Right lobe of liver (tissue), 6 donors: ENCODE measurements around the gene PRAC1. TPM values are rescaled to one million over a fixed set of nuclear protein-coding genes. Genes with fewer than 3 reads are reported as not detected.

Experiments used
- ATAC-seq, 4 donors: fragments of 200-7000 bp; cut with Tn5 transposase; one replicate each; pipeline ENCODE4 v1.9.1; 2020; ENCODE audit warnings: mild to moderate bottlenecking in 4 of 4, moderate library complexity in 4 of 4
- DNase-seq, 3 donors: peaks; one replicate each; pipeline ENCODE4 v3.0.0-alpha.2; 2020
- H3K27ac ChIP-seq, 3 donors: fragments of 200-600 bp; one replicate each; pipeline ENCODE4 v1.8.0; 2022
- H3K27me3 ChIP-seq, 2 donors: fragments of 200-600 bp; one replicate each; pipeline ENCODE4 v1.8.0; 2022
- H3K36me3 ChIP-seq, 4 donors: fragments of 200-600 bp; sonication (generic) in 1 of 4; one replicate each; pipeline versions ENCODE4 v1.5.1 to v1.8.0; 2017 to 2022; ENCODE audit warnings: control low read depth in 1 of 4
- H3K4me1 ChIP-seq, 4 donors: fragments of 200-600 bp; sonication (generic) in 1 of 4; one replicate each; pipeline versions ENCODE4 v1.5.1 to v1.8.0; 2017 to 2022; ENCODE audit warnings: control low read depth in 1 of 4
- H3K4me3 ChIP-seq, 3 donors: fragments of 200-600 bp; one replicate each; pipeline ENCODE4 v1.8.0; 2022
- H3K9me3 ChIP-seq, 4 donors: fragments of 200-600 bp; sonication (generic) in 1 of 4; one replicate each; pipeline versions ENCODE4 v1.5.1 to v1.8.0; 2017 to 2022; ENCODE audit warnings: control low read depth in 1 of 4
- CTCF ChIP-seq, 4 donors: fragments of 200-600 bp in 3 of 4; fragments of 450-650 bp in 1 of 4; IDR thresholded peaks; one replicate each; pipeline versions ENCODE4 v1.5.1 to v1.8.0; 2016 to 2022; ENCODE audit warnings: antibody characterized with exemption in 4 of 4, mild to moderate bottlenecking in 2 of 4
- POLR2A ChIP-seq: fragments of 450-650 bp; IDR thresholded peaks from one replicate; pipeline ENCODE4 v1.6.1; 2017; ENCODE audit warnings: antibody characterized with exemption, mild to moderate bottlenecking
- WGBS: methylation state at CpG from one replicate; pipeline ENCODE4 v1.1.6; 2018; ENCODE audit warnings: low coverage, low lambda C conversion rate; ENCODE audit not compliant: insufficient coverage; ENCODE audit errors: missing lambda C conversion rate; 5-methylcytosine and 5-hydroxymethylcytosine counted together
- intact Hi-C, 2 donors: fragments of 100-400 bp; cut with DNase I; formaldehyde crosslinking; loops; one replicate each; pipeline versions ENCODE4 v1.11.2 to v1.14.1; 2022
- microRNA counts: library from miRNA; unstranded; fragments of <30 nt; microRNA quantifications from one replicate; lab custom pipeline; 2016
- microRNA-seq, 2 donors: library from miRNA; unstranded; fragments of <30 nt; microRNA quantifications; one replicate each; pipeline ENCODE4, GENCODE V29; 2019 to 2020
- small RNA-seq, 2 experiments: library from RNA; depleted of rRNA; stranded (forward); fragments of <200 nt; gene quantifications; one replicate each; pipeline ENCODE3, GENCODE V24; 2016
- total RNA-seq, 6 experiments: library from RNA; depleted of rRNA in 2 of 6; stranded (reverse); fragments of >200 nt in 2 of 6; fragmentation: NEBNext Ultra II Directional in 3 of 6; extraction: Animal tissue kit (Norgen Biotek cat#: 25700) in 3 of 6; gene quantifications; one replicate each; pipeline versions ENCODE4 v1.1.0 to v1.2.4, GENCODE V29; 2016 to 2023
- donor health status: DM: no; HTN: yes; CAD: no.
- donor health status: DM: no; HTN: no; CAD: no.
- donor health status: DM: no; HTN: no; CAD: no.
- donor health status: DM: no; HTN: yes; CAD: no.
- donor health status: DM: no; HTN: yes; CAD: no.

PRAC1 gene
- total RNA-seq, 6 experiments from 2014 or later, result not detected

DNA sequence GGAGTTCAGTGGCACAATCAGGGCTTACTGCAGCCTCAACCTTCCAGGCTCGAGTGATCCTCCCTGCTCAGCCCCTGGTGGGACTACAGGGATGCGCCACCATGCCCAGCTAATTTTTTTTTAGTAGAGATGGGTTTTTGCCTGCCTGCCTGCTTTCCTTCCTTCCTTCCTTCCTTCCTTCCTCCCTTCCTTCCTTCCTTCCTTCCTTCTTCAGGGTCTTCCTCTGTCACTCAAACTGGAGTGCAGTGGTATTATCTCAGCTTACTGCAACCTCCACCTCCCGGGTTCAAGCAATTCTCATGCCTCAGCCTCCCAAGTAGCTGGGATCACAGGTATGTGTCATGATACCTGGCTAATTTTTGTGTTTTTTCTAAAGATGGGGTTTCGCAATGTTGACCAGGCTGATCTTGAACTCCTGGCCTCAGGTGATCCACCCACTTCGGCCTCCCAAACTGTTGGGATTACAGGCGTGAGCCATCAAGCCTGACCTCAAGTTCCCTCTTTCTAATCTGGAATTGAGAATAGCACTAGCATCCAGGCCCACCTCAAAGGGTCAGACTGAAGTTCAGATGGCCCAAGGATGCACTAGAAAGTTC lies 45.3 kb downstream of the PRAC1 start:
- peaks cover 0 to under 1% (median 0%) of the 10 kb centered on the region in 4 donors for H3K4me1 ChIP-seq
- H3K9me3 ChIP-seq, result no peaks in the 10 kb centered on the region
- 45% methylated on average over 6 of the region's 6 CpGs for WGBS
- TF ChIP-seq CTCF (IDR thresholded peaks at IDR 0.05) (no peak), POLR2A (no peak)
- ATAC-seq (no peak), DNase-seq (no peak)
- H3K4me3 ChIP-seq, result no peak overlapping the region
- no peaks in the 10 kb centered on the region for H3K36me3 ChIP-seq
- intact Hi-C loops, result loop anchor here in 1 of 2 donors (10.0 kb wide), 2 partner anchors 108 to 208 kb away; no protein-coding TSS in a partner anchor
- H3K27ac ChIP-seq, result no peak overlapping the region
- no peaks in the 10 kb centered on the region for H3K27me3 ChIP-seq

DNA sequence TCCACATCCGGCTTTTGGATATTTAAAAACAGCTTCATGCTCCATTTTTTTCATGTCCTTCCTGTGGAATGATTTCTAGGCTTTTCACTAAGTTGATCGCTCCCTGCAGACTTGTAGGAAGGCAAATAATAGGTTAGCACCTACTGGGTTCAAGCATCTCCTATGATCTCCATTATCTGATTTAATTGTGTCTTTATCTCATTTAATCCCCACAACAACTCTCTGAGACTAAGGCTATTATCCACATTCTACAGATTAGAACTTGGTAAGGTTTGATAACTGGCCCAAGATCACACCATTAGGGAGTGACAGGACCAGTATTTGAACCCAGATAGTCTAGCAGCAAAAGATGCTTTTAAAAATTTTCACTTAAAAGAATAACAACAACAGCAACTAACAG lies 50.0 kb downstream of the PRAC1 start:
- WGBS, result 53% methylated on average over 2 of the region's 2 CpGs
- DNase-seq (no peak), ATAC-seq (no peak)
- no peaks in the 10 kb centered on the region for H3K9me3 ChIP-seq
- no peak overlapping the region for H3K27ac ChIP-seq
- H3K36me3 ChIP-seq, result no peaks in the 10 kb centered on the region
- intact Hi-C loops, result loop anchor here in 1 of 2 donors (10.0 kb wide), 2 partner anchors 112 to 212 kb away; no protein-coding TSS in a partner anchor
- TF ChIP-seq CTCF (IDR thresholded peaks at IDR 0.05) (no peak), POLR2A (no peak)
- no peak overlapping the region for H3K4me3 ChIP-seq
- no peaks in the 10 kb centered on the region for H3K27me3 ChIP-seq
- H3K4me1 ChIP-seq, result peaks cover 0 to 4% (median 0%) of the 10 kb centered on the region in 4 donors

MicroRNAs within 50 kb of the gene (microRNA counts, 767-probe panel; counts per million panel counts)
- microRNA hsa-miR-3185 (lab: Ali Mortazavi, UCI), result 237 counts per million

Small RNAs within 50 kb of the gene (microRNA-seq; reads per million reads assigned to microRNA genes)
- 0 reads per million in 2 donors for gene MIR3185

Small RNAs within 50 kb of the gene (small RNA-seq; reads per million reads assigned to genes)
- gene AC091179.2 (0 reads per million in 2 experiments), gene COX6B1P2 (0 reads per million in 2 experiments), gene MIR3185 (0 reads per million in 2 experiments), gene RF02132 (0 reads per million in 2 experiments), gene RF02133 (0 reads per million in 2 experiments), gene RN7SL125P (0 to 0.26 reads per million in 2 experiments)

Other genes with a start within 250 kb of the PRAC1 start
- gene HOXB1, start 191.5 kb downstream of the PRAC1 start, total RNA-seq, result not detected
- gene HOXB2, start 177.4 kb downstream of the PRAC1 start, total RNA-seq, result 1 to 10 TPM; 1.1 to 1.9 (median 1.5) TPM
- 1 to 10 TPM in 1 of 6 experiments, under 1 TPM in 5; 0.31 to 1.1 (median 0.68) TPM for gene HOXB4, start 144.2 kb downstream of the PRAC1 start, total RNA-seq
- 1 to 10 TPM in 5 of 6 experiments, under 1 TPM in 1; 0.99 to 3.2 (median 2.6) TPM for gene HOXB3, start 132.3 kb downstream of the PRAC1 start, total RNA-seq
- gene HOXB5, start 128.7 kb downstream of the PRAC1 start, total RNA-seq, result under 1 TPM in 5 of 6 experiments, not detected in 1; 0.11 to 0.29 (median 0.19) TPM
- under 1 TPM; 0.18 to 0.83 (median 0.56) TPM for gene HOXB6, start 117.5 kb downstream of the PRAC1 start, total RNA-seq
- gene HOXB7, start 111.5 kb downstream of the PRAC1 start, total RNA-seq, result under 1 TPM in 4 of 6 experiments, not detected in 2; 0.16 to 0.79 (median 0.30) TPM
- not detected for gene HOXB8, start 107.2 kb downstream of the PRAC1 start, total RNA-seq
- not detected for gene HOXB9, start 96.2 kb downstream of the PRAC1 start, total RNA-seq
- not detected for gene PRAC2, start 667 bp upstream of the PRAC1 start, total RNA-seq
- gene HOXB13, start 6.2 kb upstream of the PRAC1 start, total RNA-seq, result not detected
- under 1 TPM in 1 of 6 experiments, not detected in 5; 0.12 TPM for gene TTLL6, start 94.7 kb upstream of the PRAC1 start, total RNA-seq
- gene CALCOCO2, start 108.5 kb upstream of the PRAC1 start, total RNA-seq, result 10 to 100 TPM; 58.0 to 93.3 (median 72.1) TPM
- 100 to 1,000 TPM in 2 of 6 experiments, 10 to 100 TPM in 4; 49.2 to 221 (median 57.9) TPM for gene ATP5MC1, start 170.3 kb upstream of the PRAC1 start, total RNA-seq
- 10 to 100 TPM; 19.6 to 30.9 (median 26.3) TPM for gene UBE2Z, start 185.9 kb upstream of the PRAC1 start, total RNA-seq
- 10 to 100 TPM; 35.8 to 62.9 (median 47.5) TPM for gene SNF8, start 222.3 kb upstream of the PRAC1 start, total RNA-seq
- gene GIP, start 246.1 kb upstream of the PRAC1 start, total RNA-seq, result not detected